ENCODE results near the gene LCP1. TPM values are rescaled to one million over a fixed set of nuclear protein-coding genes. Genes with fewer than 3 reads are reported as not detected.
"Not testable (repeated sequence)": the region's sequence is repeated elsewhere in the genome, so short reads cannot be mapped to it uniquely, and the experiment has no call there.

Gene LCP1
- total RNA-seq, 1 donor from 2014 or later: not detected

GRCh38 chr13:46179969-46180763, 1.8 kb downstream of the LCP1 start:
- no peak for DNase-seq

- no peak for DNase-seq
These were observed 2.5 kb downstream of the LCP1 start for GRCh38 chr13:46179491-46179908.

- no peak for DNase-seq
These were observed 3.2 kb downstream of the LCP1 start for GRCh38 chr13:46178821-46179220.

- DNase-seq: no peak
These were observed 3.8 kb downstream of the LCP1 start for GRCh38 chr13:46178143-46178542.

- no peak for DNase-seq
These were observed 5.2 kb downstream of the LCP1 start for GRCh38 chr13:46176756-46177155.

- DNase-seq: no peak
These were observed 8.3 kb downstream of the LCP1 start for GRCh38 chr13:46173656-46174055.

GRCh38 chr13:46172531-46172991, 9.4 kb downstream of the LCP1 start:
- DNase-seq: no peak

GRCh38 chr13:46171739-46172138, 10.2 kb downstream of the LCP1 start:
- DNase-seq: no peak

GRCh38 chr13:46171217-46171616, 10.8 kb downstream of the LCP1 start:
- no peak for DNase-seq

GRCh38 chr13:46170687-46171086, 11.3 kb downstream of the LCP1 start:
- DNase-seq: no peak

GRCh38 chr13:46170268-46170667, 11.7 kb downstream of the LCP1 start:
- no peak for DNase-seq

GRCh38 chr13:46169758-46170157, 12.2 kb downstream of the LCP1 start:
- no peak for DNase-seq

- DNase-seq: no peak
These were observed 13.2 kb downstream of the LCP1 start for GRCh38 chr13:46168783-46169182.

GRCh38 chr13:46168341-46168740, 13.6 kb downstream of the LCP1 start:
- DNase-seq: no peak

GRCh38 chr13:46166947-46167610, 14.9 kb downstream of the LCP1 start:
- no peak for DNase-seq

- DNase-seq: no peak
These were observed 15.8 kb downstream of the LCP1 start for GRCh38 chr13:46166224-46166584.

GRCh38 chr13:46165485-46166223, 16.3 kb downstream of the LCP1 start:
- DNase-seq: no peak

- DNase-seq: no peak
These were observed 17.3 kb downstream of the LCP1 start for GRCh38 chr13:46164661-46165060.

- DNase-seq: not testable (repeated sequence)
These were observed 19.2 kb downstream of the LCP1 start for GRCh38 chr13:46162741-46163140.

- peak; percentile 82 for DNase-seq
These were observed 21.4 kb downstream of the LCP1 start for GRCh38 chr13:46160471-46161066.

- no peak for DNase-seq
These were observed 21.9 kb downstream of the LCP1 start for GRCh38 chr13:46160065-46160464.

- no peak for DNase-seq
These were observed 23.0 kb downstream of the LCP1 start for GRCh38 chr13:46158983-46159382.

- DNase-seq: no peak
These were observed 23.8 kb downstream of the LCP1 start for GRCh38 chr13:46158222-46158621.
